Panc1 (cell line): ENCODE measurements around the gene RETREG1. TPM values are rescaled to one million over a fixed set of nuclear protein-coding genes. Genes with fewer than 3 reads are reported as not detected.

Source experiments
- ATAC-seq: fragments of 200-7000 bp; cut with Tn5 transposase; 2 replicates; pipeline ENCODE4 v1.9.1; 2020; ENCODE audit warnings: mild to moderate bottlenecking, moderate library complexity
- BruUV-seq: library from RNA; stranded (reverse); fragments of 400-500 nt; replicated peaks from 2 replicates; lab custom pipeline; 2021; lab: Mats Ljungman, UMichigan
- CTCF ChIA-PET: fragments of 300-600 bp; sonication (Branson Sonifier 250); formaldehyde crosslinking; loops from one replicate; lab custom pipeline; 2022; ENCODE audit warnings: antibody characterized with exemption; lab: Charles Lee
- POLR2A ChIA-PET: fragments of 300-600 bp; sonication (Branson Sonifier 250); formaldehyde crosslinking; loops from one replicate; lab custom pipeline; 2022; ENCODE audit warnings: antibody characterized with exemption; lab: Charles Lee
- DNase-seq: peaks from one replicate; pipeline ENCODE4 v3.0.0-alpha.2; 2010; ENCODE audit warnings: low read depth, low spot score
- H3K27ac ChIP-seq: 2 replicates; pipeline ENCODE4 v1.5.1; 2011; ENCODE audit warnings: mild to moderate bottlenecking, low read length, inconsistent platforms
- H3K27me3 ChIP-seq: fragments of 200-500 bp; sonication (Bioruptor generic); 2 replicates; pipeline ENCODE4 v1.6.0; 2014; ENCODE audit warnings: low read length, inconsistent platforms; ENCODE audit not compliant: control insufficient read depth, insufficient read depth
- H3K36me3 ChIP-seq: fragments of 200-500 bp; sonication (Bioruptor generic); 2 replicates; pipeline ENCODE4 v1.5.1; 2014; ENCODE audit warnings: inconsistent platforms, mild to moderate bottlenecking, low read length, moderate library complexity; ENCODE audit not compliant: control insufficient read depth, insufficient read depth
- H3K4me1 ChIP-seq: 2 replicates; pipeline ENCODE4 v1.5.1; 2011; ENCODE audit warnings: inconsistent platforms, mild to moderate bottlenecking, low read length, moderate library complexity; ENCODE audit not compliant: control insufficient read depth, insufficient read depth
- H3K4me3 ChIP-seq, 2 experiments: 2 replicates each; pipeline ENCODE4 v1.5.1; 2011 to 2012; ENCODE audit warnings: low read depth in 2 of 2, low read length in 2 of 2, mild to moderate bottlenecking in 2 of 2, inconsistent platforms in 1 of 2, moderate library complexity in 1 of 2
- H3K9me3 ChIP-seq: fragments of 200-500 bp; sonication (Bioruptor generic); 2 replicates; pipeline ENCODE4 v1.5.1; 2014; ENCODE audit warnings: low read depth, mild to moderate bottlenecking, inconsistent platforms, low read length, moderate library complexity; ENCODE audit not compliant: control insufficient read depth, insufficient read depth
- CTCF ChIP-seq: fragments of 450-650 bp; IDR thresholded peaks from 2 replicates; pipeline ENCODE4 v1.5.1; 2017; ENCODE audit warnings: mild to moderate bottlenecking
- POLR2AphosphoS5 ChIP-seq: IDR thresholded peaks from 2 replicates; pipeline ENCODE4 v1.6.1; 2012; ENCODE audit warnings: mild to moderate bottlenecking, low read depth, low read length, moderate library complexity
- REST ChIP-seq, 2 experiments: IDR thresholded peaks; 2 replicates each; pipeline ENCODE4 v1.6.1; 2011 to 2012; ENCODE audit warnings: low read depth in 2 of 2, control low read depth in 1 of 2, low read length in 1 of 2, mild to moderate bottlenecking in 1 of 2, moderate library complexity in 1 of 2; ENCODE audit not compliant: insufficient read depth in 1 of 2
- SIN3A ChIP-seq: IDR thresholded peaks from 2 replicates; pipeline ENCODE4 v1.6.1; 2012; ENCODE audit warnings: low read depth, mild to moderate bottlenecking, low read length, moderate library complexity, borderline replicate concordance; ENCODE audit not compliant: insufficient read depth
- TCF7L2 ChIP-seq: IDR thresholded peaks from 2 replicates; pipeline ENCODE4 v1.6.1; 2011; ENCODE audit warnings: mild to moderate bottlenecking, low read depth, low read length, inconsistent platforms
- in situ Hi-C: cut with HindIII; loops from 2 replicates; pipeline ENCODE4 v1.10.0; 2016; ENCODE audit warnings: low sequenced_read_pairs, low pct_unique_long_range_greater_than_20kb
- intact Hi-C: fragments of 100-400 bp; cut with micrococcal nuclease; formaldehyde crosslinking; loops from one replicate; pipeline ENCODE4 v1.10.0; 2022; ENCODE audit not compliant: unreplicated experiment
- total RNA-seq: library from RNA; stranded (reverse); gene quantifications from one replicate; pipeline ENCODE4 v1.2.1, GENCODE V29; 2021; ENCODE audit not compliant: unreplicated experiment

The RETREG1 gene
- total RNA-seq, 1 experiment from 2014 or later, result 0.74 TPM

- Histone ChIP-seq H3K4me1 (no peaks in the 10 kb centered on the region), H3K27ac (no peak overlapping the region), H3K36me3 (no peaks in the 10 kb centered on the region), H3K27me3 (peaks cover 32% of the 10 kb centered on the region), H3K9me3 (no peaks in the 10 kb centered on the region), H3K4me3 (no peak overlapping the region)
- intact Hi-C loops, result no loop called here
- in situ Hi-C loops, result no loop called here
- BruUV-seq, result no TSS peak
- ChIA-PET POLR2A (no interaction called here), CTCF (interaction anchor here (0.6 kb wide), 1 partner anchor 76 kb away, joined by 4 read pairs; no protein-coding TSS in a partner anchor)
- DNase-seq (no peak), ATAC-seq (no peak)
- TF ChIP-seq POLR2AphosphoS5, result no peak
- TF ChIP-seq REST (IDR thresholded peaks at IDR 0.05; ENCODE audit: insufficient read depth in 1 of 2, low read depth in 2 of 2, low read length in 1 of 2), result no peak
- TF ChIP-seq CTCF, result no peak
- no peak for TF ChIP-seq TCF7L2
- TF ChIP-seq SIN3A, result no peak
These were observed 10.0 kb upstream of the RETREG1 start for GRCh38 chr5:16626696-16627264.

GRCh38 chr5:16625096-16625495 is 8.3 kb upstream of the RETREG1 start:
- in situ Hi-C loops (no loop called here), intact Hi-C loops (no loop called here)
- ATAC-seq (no peak), DNase-seq (no peak)
- no TSS peak for BruUV-seq
- H3K27ac ChIP-seq, result no peak overlapping the region
- no peaks in the 10 kb centered on the region for H3K4me1 ChIP-seq
- no peaks in the 10 kb centered on the region for H3K9me3 ChIP-seq
- H3K4me3 ChIP-seq, result no peak overlapping the region
- peaks cover 35% of the 10 kb centered on the region for H3K27me3 ChIP-seq
- TF ChIP-seq REST (IDR thresholded peaks at IDR 0.05; ENCODE audit: insufficient read depth in 1 of 2, low read depth in 2 of 2, low read length in 1 of 2) (no peak), POLR2AphosphoS5 (no peak), TCF7L2 (no peak), CTCF (no peak), SIN3A (no peak)
- ChIA-PET POLR2A (no interaction called here), CTCF (no interaction called here)
- no peaks in the 10 kb centered on the region for H3K36me3 ChIP-seq
